Activated CD8-positive, alpha-beta T cell treated with anti-CD3 and anti-CD28 coated beads for 36 hours (primary cell): ENCODE results near the gene MYG1. TPM values are rescaled to one million over a fixed set of nuclear protein-coding genes. Genes with fewer than 3 reads are reported as not detected.
A peak's percentile ranks its signal among the peaks of the same experiment; 100 is the strongest.

Experiments
- ATAC-seq: fragments of 200-7000 bp; cut with Tn5 transposase; one replicate; pipeline ENCODE4 v1.10.0; 2021; ENCODE audit warnings: mild to moderate bottlenecking, moderate library complexity
- CTCF ChIA-PET: fragments of 350-600 bp; sonication (Branson Sonifier 250); formaldehyde crosslinking; loops from one replicate; lab custom pipeline; 2021; ENCODE audit warnings: antibody characterized with exemption; lab: Charles Lee
- POLR2A ChIA-PET: fragments of 350-600 bp; sonication (Branson Sonifier 250); formaldehyde crosslinking; loops from one replicate; lab custom pipeline; 2021; ENCODE audit warnings: antibody characterized with exemption; lab: Charles Lee
- DNase-seq: peaks from one replicate; pipeline ENCODE4 v3.0.0-alpha.2; 2020
- H3K27ac Mint-ChIP-seq: one replicate; pipeline ENCODE4 v1.8.0; 2021; ENCODE audit warnings: mild to moderate bottlenecking, mixed read lengths
- H3K27me3 Mint-ChIP-seq: one replicate; pipeline ENCODE4 v1.8.0; 2021; ENCODE audit warnings: mixed read lengths
- H3K36me3 Mint-ChIP-seq: one replicate; pipeline ENCODE4 v1.8.0; 2021; ENCODE audit warnings: low read depth, mixed read lengths
- H3K4me1 Mint-ChIP-seq: one replicate; pipeline ENCODE4 v1.8.0; 2021; ENCODE audit warnings: low read depth, mixed read lengths
- H3K4me3 Mint-ChIP-seq: one replicate; pipeline ENCODE4 v1.8.0; 2021; ENCODE audit warnings: mild to moderate bottlenecking, moderate library complexity, mixed read lengths
- H3K9me3 Mint-ChIP-seq: one replicate; pipeline ENCODE4 v1.8.0; 2021; ENCODE audit warnings: mixed read lengths
- intact Hi-C: fragments of 100-400 bp; cut with micrococcal nuclease; formaldehyde crosslinking; loops from one replicate; pipeline ENCODE4 v1.10.0; 2022
- total RNA-seq, 2 experiments: library from RNA; stranded (reverse); gene quantifications; one replicate each; pipeline ENCODE4 v1.2.3, GENCODE V29; 2021
- TF ChIP-seq, protein P1 (sequence below): fragments of 200-600 bp; IDR thresholded peaks from one replicate; pipeline ENCODE4 v1.8.0; 2022; ENCODE audit warnings: antibody characterized with exemption, mild to moderate bottlenecking

Gene MYG1
- total RNA-seq, 2 experiments from 2014 or later: 69.5 to 70.9 TPM

DNA sequence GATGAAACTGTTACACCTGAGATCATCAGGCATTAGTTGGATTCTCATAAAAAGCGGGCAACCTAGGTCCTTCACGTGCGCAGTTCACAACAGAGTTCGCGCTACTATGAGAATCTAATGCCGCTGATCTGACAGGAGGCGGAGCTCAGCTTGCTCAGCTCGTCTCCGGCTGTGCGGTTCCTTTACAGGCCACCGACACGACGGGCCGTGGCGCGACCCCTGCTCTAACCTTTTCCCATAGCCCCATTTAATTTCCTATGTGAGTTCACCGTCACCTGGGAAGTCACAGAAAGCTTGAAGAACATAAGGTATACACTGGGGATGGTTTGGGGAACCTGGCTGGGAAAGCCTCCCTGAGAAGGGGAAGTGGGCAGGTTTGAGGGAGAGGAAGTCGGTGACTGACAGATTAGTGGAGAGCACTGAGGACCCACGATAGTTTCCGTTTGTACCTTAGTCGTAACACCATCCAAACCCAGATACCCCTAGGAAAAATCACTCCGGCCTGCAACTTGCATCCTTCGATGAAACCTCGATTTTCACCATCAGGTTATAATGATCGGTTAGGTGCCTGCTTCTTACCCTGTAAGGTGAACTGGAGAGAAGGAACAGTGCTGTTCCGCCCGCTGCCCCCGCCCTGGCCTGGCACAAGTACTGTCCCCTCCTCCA lies 24.8 kb downstream of the MYG1 start:
- DNase-seq: peak; percentile 77

DNA sequence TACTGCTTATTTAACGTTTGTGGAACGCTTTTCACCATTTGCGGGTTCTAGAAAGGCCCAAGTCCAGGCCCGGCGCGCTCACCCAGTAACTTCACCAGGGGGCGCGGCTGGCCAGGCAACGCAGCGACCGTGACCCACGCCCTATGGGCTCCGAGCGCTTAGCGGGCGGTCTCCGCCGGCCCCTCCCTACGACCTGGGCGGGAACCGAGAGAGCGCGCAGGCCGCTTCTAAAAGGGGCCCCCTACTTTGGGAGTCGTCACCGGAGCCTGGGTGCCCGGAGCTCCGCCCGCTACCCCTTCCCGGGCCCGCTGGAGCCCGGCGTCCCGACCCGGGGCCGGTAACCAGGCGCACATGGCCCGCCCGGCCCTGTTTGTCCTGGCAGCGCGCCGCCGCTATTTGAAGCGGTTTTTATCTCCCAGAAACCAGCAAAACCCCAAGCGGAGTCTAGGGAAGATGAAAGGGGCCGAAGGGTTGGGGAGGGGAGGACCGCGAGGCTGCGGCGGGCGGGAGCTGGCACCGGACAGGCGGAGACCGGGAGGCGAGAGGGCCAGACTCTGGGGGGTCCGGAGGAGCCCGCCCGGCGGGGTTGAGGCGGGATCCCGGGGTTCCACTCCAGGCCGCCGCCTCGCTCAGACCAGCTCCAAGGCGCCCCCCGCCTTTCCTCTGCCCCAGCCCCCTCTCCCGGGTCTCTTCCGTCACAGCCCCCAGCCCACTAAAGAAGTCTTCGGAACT lies 25.4 kb downstream of the MYG1 start:
- peak; percentile 69 for ATAC-seq
- DNase-seq: peak; percentile 94
- TF ChIP-seq, protein P1, sequence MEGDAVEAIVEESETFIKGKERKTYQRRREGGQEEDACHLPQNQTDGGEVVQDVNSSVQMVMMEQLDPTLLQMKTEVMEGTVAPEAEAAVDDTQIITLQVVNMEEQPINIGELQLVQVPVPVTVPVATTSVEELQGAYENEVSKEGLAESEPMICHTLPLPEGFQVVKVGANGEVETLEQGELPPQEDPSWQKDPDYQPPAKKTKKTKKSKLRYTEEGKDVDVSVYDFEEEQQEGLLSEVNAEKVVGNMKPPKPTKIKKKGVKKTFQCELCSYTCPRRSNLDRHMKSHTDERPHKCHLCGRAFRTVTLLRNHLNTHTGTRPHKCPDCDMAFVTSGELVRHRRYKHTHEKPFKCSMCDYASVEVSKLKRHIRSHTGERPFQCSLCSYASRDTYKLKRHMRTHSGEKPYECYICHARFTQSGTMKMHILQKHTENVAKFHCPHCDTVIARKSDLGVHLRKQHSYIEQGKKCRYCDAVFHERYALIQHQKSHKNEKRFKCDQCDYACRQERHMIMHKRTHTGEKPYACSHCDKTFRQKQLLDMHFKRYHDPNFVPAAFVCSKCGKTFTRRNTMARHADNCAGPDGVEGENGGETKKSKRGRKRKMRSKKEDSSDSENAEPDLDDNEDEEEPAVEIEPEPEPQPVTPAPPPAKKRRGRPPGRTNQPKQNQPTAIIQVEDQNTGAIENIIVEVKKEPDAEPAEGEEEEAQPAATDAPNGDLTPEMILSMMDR: peak; percentile 69
- ChIA-PET CTCF (interaction anchor here (0.6 to 13.9 kb wide), 17 partner anchors 11 to 227 kb away, joined by 3 to 293 read pairs (median 5); partner anchors contain the start of genes MYG1, NPFF, PFDN5 and SOAT2), POLR2A (interaction anchor here (0.8 to 2.1 kb wide), 17 partner anchors 10 to 226 kb away, joined by 3 to 11 read pairs (median 4); partner anchors contain the start of genes MYG1 and SP7)
- peaks cover 37% of the 10 kb centered on the region for H3K4me1 Mint-ChIP-seq
- H3K9me3 Mint-ChIP-seq: no peaks in the 10 kb centered on the region
- peak overlapping the region; percentile 85 for H3K4me3 Mint-ChIP-seq
- H3K36me3 Mint-ChIP-seq: peaks cover 2% of the 10 kb centered on the region
- peaks cover 2% of the 10 kb centered on the region for H3K27me3 Mint-ChIP-seq
- peak overlapping the region; percentile 99 for H3K27ac Mint-ChIP-seq
- intact Hi-C loops: loop anchor here (2.0 kb wide), 1 partner anchor 20 kb away; no protein-coding TSS in a partner anchor

More for the DNA sequence above, 24.8 kb downstream of the MYG1 start:
- Mint-ChIP-seq H3K9me3 (no peaks in the 10 kb centered on the region), H3K27me3 (peaks cover 1% of the 10 kb centered on the region), H3K27ac (peak overlapping the region; percentile 99), H3K4me1 (peaks cover 38% of the 10 kb centered on the region), H3K4me3 (peak overlapping the region; percentile 85), H3K36me3 (peaks cover 2% of the 10 kb centered on the region)
- ChIA-PET POLR2A (interaction anchor here (0.7 to 2.1 kb wide), 15 partner anchors 9 to 225 kb away, joined by 3 to 12 read pairs (median 4); partner anchors contain the start of genes MYG1, PFDN5, SP7 and TARBP2), CTCF (interaction anchor here (0.8 to 13.9 kb wide), 23 partner anchors 9 to 226 kb away, joined by 3 to 293 read pairs (median 6); partner anchors contain the start of genes ESPL1, MYG1, NPFF and PFDN5)
- TF ChIP-seq, protein P1: no peak
- ATAC-seq: peak; percentile 22
- intact Hi-C loops: loop anchor here (2.0 kb wide), 1 partner anchor 21 kb away; no protein-coding TSS in a partner anchor

DNA sequence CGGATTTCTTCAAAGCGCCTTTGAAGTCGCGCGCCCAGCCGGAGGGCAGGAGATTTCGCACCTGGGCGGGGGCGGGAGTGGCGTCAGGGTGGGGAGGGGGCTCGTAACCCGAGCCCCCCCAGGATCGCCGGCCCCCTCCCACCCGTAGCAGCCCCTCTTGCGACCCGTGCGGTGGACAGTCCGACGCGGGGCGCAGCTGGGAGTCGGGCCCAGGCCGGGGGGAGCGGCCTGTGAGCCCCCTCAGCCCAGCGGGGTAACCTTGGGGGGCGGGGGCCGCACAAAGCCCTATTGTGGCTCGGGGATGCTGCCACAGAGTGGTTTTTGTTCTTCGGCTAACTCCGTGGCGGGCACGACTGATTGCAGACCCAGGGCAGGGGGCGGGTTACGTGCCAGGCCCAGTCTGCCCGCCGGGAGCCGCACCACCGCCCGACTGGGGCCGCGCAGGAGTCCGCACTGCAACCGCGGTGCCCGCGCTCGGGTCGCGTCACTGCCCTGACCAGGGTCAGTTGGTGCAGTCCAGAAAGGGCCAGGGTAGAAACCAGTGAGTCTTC lies 26.1 kb downstream of the MYG1 start:
- TF ChIP-seq, protein P1: no peak
- H3K4me1 Mint-ChIP-seq: peaks cover 31% of the 10 kb centered on the region
- POLR2A ChIA-PET: interaction anchor here (0.8 to 2.1 kb wide), 14 partner anchors 11 to 157 kb away, joined by 3 to 11 read pairs (median 4); partner anchors contain the start of gene MYG1
- CTCF ChIA-PET: interaction anchor here (0.6 to 13.9 kb wide), 18 partner anchors 10 to 183 kb away, joined by 3 to 293 read pairs (median 6); partner anchors contain the start of genes MYG1, NPFF, PFDN5 and SP1
- H3K27ac Mint-ChIP-seq: peak overlapping the region; percentile 82
- peak overlapping the region; percentile 85 for H3K4me3 Mint-ChIP-seq
- no peaks in the 10 kb centered on the region for H3K9me3 Mint-ChIP-seq
- peaks cover 2% of the 10 kb centered on the region for H3K27me3 Mint-ChIP-seq
- DNase-seq (peak; percentile 47), ATAC-seq (no peak)
- intact Hi-C loops: loop anchor here (2.0 kb wide), 1 partner anchor 19 kb away; no protein-coding TSS in a partner anchor
- H3K36me3 Mint-ChIP-seq: no peaks in the 10 kb centered on the region

DNA sequence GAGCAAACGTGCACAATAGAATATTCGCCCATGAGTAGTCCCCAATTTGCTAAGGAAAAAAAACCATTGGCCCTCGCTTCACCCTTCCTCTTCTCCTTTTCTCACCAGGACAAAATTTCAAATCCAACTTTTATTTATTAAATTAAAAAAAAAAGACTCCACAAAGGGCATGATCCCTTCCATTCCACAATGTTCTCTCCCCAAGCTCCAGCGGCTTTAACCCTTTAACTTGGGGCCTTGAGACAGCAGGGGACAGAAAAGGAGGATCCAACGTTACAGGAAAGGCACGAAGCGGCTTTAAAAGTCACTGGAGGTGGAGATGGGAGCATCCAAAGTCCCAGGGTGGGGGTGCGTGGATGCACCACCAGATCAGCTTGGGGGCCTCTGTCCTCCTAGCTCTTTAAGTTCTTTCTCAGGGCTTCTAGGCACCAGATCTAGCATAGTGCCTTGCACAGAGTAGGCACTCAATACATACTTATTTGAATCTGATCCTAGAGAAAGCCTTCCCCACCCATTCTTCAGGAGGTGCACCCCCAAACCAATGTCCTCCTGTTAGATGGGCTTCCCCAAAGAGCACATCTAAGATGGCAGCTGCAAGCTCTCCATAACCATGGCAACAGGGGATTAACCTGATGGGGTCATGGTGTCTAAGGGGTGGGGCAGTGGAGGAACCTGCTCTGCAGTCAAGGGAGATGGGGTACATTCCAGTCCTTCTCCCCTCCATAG lies 27.1 kb downstream of the MYG1 start:
- H3K36me3 Mint-ChIP-seq: no peaks in the 10 kb centered on the region
- CTCF ChIA-PET: interaction anchor here (0.8 to 13.9 kb wide), 9 partner anchors 18 to 182 kb away, joined by 3 to 293 read pairs (median 6); partner anchors contain the start of genes NPFF and SP1
- ATAC-seq (no peak), DNase-seq (peak; percentile 23)
- peaks cover 25% of the 10 kb centered on the region for H3K4me1 Mint-ChIP-seq
- no peak overlapping the region for H3K27ac Mint-ChIP-seq
- H3K27me3 Mint-ChIP-seq: peaks cover 2% of the 10 kb centered on the region
- no peaks in the 10 kb centered on the region for H3K9me3 Mint-ChIP-seq
- intact Hi-C loops: no loop called here
- POLR2A ChIA-PET: interaction anchor here (0.8 kb wide), 1 partner anchor 114 kb away, joined by 3 read pairs; no protein-coding TSS in a partner anchor
- peak overlapping the region; percentile 85 for H3K4me3 Mint-ChIP-seq
- TF ChIP-seq, protein P1: no peak
